ENCODE results near the gene TXNDC2.
"Not testable (repeated sequence)": the region's sequence is repeated elsewhere in the genome, so short reads cannot be mapped to it uniquely, and the experiment has no call there.

Gene TXNDC2

GRCh38 chr18:9890957-9891356 lies 5.2 kb downstream of the TXNDC2 start:
- Mint-ChIP-seq H3K36me3 (no peaks in the 10 kb centered on the region), H3K4me3 (no peak overlapping the region), H3K9me3 (no peaks in the 10 kb centered on the region), H3K27me3 (no peaks in the 10 kb centered on the region), H3K27ac (no peak overlapping the region), H3K4me1 (no peaks in the 10 kb centered on the region)

DNA sequence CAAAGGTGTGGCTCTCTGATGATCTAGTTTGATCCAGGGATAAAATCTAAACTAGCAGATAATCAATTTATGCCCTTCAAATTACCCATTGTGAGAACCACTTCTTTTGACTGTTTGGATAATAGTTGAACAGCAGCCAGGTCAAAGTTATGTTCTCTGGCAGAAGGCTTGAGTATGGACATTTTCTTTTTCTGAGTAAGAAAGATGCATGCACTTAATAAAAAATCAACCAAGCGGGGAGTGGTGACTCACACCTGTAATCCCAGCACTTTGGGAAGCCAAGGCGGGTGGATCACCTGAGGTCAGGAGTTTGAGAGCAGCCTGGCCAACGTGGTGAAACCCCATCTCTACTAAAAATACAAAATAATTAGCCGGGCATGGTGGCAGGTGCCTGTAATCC lies 5.7 kb downstream of the TXNDC2 start:
- not testable (repeated sequence) for H3K27ac Mint-ChIP-seq, H3K4me1 Mint-ChIP-seq, H3K36me3 Mint-ChIP-seq, H3K4me3 Mint-ChIP-seq, H3K27me3 Mint-ChIP-seq, H3K9me3 Mint-ChIP-seq

- H3K4me3 Mint-ChIP-seq, result no peak overlapping the region
- no peaks in the 10 kb centered on the region for H3K4me1 Mint-ChIP-seq
- no peak overlapping the region for H3K27ac Mint-ChIP-seq
- no peaks in the 10 kb centered on the region for H3K9me3 Mint-ChIP-seq
- no peaks in the 10 kb centered on the region for H3K27me3 Mint-ChIP-seq
- no peaks in the 10 kb centered on the region for H3K36me3 Mint-ChIP-seq
Measured at GRCh38 chr18:9894454-9895068, 8.8 kb downstream of the TXNDC2 start.

DNA sequence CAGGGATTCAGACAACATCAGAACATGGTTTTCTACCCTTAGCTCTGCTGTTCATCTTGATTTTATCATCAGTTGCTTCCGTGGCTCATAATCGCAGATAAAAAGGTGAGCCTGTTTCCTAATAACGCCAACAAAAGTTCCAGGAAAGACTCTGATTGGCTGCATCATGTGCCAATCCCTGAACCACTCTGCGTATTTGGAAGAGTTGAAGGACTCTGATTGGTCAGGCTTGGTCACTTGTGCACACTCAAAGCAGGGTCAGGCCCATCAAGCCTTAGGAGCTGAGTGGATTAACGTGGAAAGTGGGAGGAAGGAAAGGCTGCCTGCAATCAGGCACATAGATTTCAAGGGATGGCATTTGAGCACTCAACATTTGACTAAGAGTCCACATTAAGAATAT lies 11.4 kb downstream of the TXNDC2 start:
- Mint-ChIP-seq H3K27ac (no peak overlapping the region), H3K4me1 (no peaks in the 10 kb centered on the region), H3K4me3 (no peak overlapping the region), H3K9me3 (no peaks in the 10 kb centered on the region), H3K36me3 (no peaks in the 10 kb centered on the region), H3K27me3 (no peaks in the 10 kb centered on the region)

DNA sequence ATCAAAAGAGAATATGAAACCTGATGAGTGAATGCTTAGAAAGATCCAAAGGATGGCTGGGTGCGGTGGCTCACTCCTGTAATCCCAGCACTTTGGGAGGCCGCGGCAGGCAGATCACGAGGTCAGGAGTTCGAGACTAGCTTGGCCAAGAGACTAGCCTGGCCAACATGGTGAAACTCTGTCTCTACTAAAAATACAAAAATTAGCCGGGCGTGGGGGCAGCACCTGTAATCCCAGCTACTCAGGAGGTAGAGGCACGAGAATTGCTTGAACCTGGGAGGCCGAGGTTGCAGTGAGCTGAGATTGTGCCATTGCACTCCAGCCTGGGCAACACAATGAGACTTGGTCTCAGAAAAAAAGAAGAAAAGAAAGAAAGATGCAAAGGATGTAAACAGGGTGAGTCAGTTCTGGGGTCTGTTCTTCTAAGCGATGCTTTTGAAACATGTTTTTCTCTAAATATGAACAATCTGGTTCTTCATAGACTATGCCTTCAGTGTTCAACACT lies 12.1 kb downstream of the TXNDC2 start:
- not testable (repeated sequence) for H3K27me3 Mint-ChIP-seq, H3K9me3 Mint-ChIP-seq, H3K4me3 Mint-ChIP-seq, H3K36me3 Mint-ChIP-seq, H3K27ac Mint-ChIP-seq, H3K4me1 Mint-ChIP-seq

GRCh38 chr18:9898792-9899549 lies 13.2 kb downstream of the TXNDC2 start:
- Mint-ChIP-seq H3K27me3 (no peaks in the 10 kb centered on the region), H3K9me3 (no peaks in the 10 kb centered on the region), H3K4me1 (no peaks in the 10 kb centered on the region), H3K27ac (no peak overlapping the region), H3K4me3 (no peak overlapping the region), H3K36me3 (no peaks in the 10 kb centered on the region)

- H3K36me3 Mint-ChIP-seq, H3K9me3 Mint-ChIP-seq, H3K4me1 Mint-ChIP-seq, H3K27ac Mint-ChIP-seq, H3K4me3 Mint-ChIP-seq, H3K27me3 Mint-ChIP-seq: not testable (repeated sequence)
Measured at GRCh38 chr18:9899550-9899930, 13.8 kb downstream of the TXNDC2 start.

GRCh38 chr18:9900699-9901098 lies 14.9 kb downstream of the TXNDC2 start:
- Mint-ChIP-seq H3K4me1 (no peaks in the 10 kb centered on the region), H3K27ac (no peak overlapping the region), H3K9me3 (no peaks in the 10 kb centered on the region), H3K36me3 (no peaks in the 10 kb centered on the region), H3K4me3 (no peak overlapping the region), H3K27me3 (peaks cover 3% of the 10 kb centered on the region)

GRCh38 chr18:9901377-9901776 lies 15.6 kb downstream of the TXNDC2 start:
- no peaks in the 10 kb centered on the region for H3K4me1 Mint-ChIP-seq
- H3K9me3 Mint-ChIP-seq, result no peaks in the 10 kb centered on the region
- no peak overlapping the region for H3K4me3 Mint-ChIP-seq
- H3K27ac Mint-ChIP-seq, result no peak overlapping the region
- H3K27me3 Mint-ChIP-seq, result peaks cover 3% of the 10 kb centered on the region
- no peaks in the 10 kb centered on the region for H3K36me3 Mint-ChIP-seq

GRCh38 chr18:9902264-9902663 lies 16.5 kb downstream of the TXNDC2 start:
- H3K27ac Mint-ChIP-seq, H3K4me1 Mint-ChIP-seq, H3K9me3 Mint-ChIP-seq, H3K36me3 Mint-ChIP-seq, H3K4me3 Mint-ChIP-seq, H3K27me3 Mint-ChIP-seq: not testable (repeated sequence)

DNA sequence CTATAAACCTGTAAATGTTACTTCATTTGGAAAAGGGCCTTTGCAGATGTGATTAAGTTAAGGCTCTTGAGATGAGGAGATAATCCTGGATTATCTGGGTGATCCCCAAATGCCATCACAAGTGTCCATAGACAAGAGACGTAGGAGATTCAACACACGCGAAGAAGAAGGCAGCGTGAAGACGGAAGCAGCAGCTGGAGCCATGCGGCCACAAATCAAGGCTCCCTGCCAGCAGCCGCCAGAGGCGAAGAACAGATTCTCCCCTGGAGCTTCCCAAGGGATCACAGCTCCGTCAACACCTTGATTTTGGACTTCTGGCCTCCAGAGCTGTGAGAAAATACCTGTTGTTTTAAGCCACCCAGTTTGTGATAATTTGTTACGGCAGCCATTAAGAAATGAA lies 17.1 kb downstream of the TXNDC2 start:
- H3K9me3 Mint-ChIP-seq, result no peaks in the 10 kb centered on the region
- no peaks in the 10 kb centered on the region for H3K4me1 Mint-ChIP-seq
- H3K27me3 Mint-ChIP-seq, result peaks cover 6% of the 10 kb centered on the region
- no peak overlapping the region for H3K4me3 Mint-ChIP-seq
- H3K27ac Mint-ChIP-seq, result no peak overlapping the region
- no peaks in the 10 kb centered on the region for H3K36me3 Mint-ChIP-seq

DNA sequence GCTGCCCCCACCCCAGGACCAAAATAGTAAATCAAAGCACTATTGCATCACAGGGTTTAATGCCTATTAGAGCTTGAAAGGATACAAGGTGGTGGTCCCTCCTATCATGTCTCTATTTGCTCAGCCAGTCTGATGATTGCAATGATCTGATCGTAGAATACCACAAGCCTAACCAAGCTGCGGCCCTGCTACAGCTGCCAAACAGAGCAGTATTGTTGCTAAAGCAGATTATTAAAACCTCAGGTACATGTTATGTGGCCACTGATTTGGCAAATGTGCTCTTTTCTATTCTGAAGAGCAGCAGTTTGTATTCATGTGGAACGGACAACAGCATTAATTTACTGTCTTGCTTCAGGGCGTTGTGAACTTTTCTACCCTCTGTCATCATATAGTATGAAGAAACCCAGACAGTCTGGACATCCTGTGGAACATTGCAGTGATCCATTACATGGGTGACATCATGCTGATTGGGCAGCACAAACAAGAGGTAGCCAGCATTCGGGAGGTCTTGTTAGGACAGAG lies 19.7 kb downstream of the TXNDC2 start:
- H3K4me1 Mint-ChIP-seq, result no peaks in the 10 kb centered on the region
- H3K4me3 Mint-ChIP-seq, result no peak overlapping the region
- no peak overlapping the region for H3K27ac Mint-ChIP-seq
- no peaks in the 10 kb centered on the region for H3K36me3 Mint-ChIP-seq
- peaks cover 6% of the 10 kb centered on the region for H3K27me3 Mint-ChIP-seq
- no peaks in the 10 kb centered on the region for H3K9me3 Mint-ChIP-seq

DNA sequence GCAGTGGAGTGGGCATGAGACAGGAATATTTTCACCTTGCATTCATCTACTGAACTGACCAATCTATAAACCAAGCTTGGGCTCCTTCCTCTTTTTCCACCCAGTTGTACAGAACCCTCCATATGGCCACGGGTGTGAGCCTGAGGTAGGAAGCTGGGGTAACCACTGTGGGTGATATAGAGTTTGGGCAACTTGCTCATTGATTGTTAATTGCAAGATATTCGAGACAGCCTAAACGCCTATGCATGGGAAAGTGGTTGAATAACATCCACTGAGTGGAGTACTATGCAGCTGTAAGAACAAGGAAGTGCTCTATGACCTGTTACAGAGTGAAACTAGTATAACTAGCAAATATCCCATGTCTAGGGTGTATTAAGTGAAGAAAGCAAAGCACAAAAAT lies 20.7 kb downstream of the TXNDC2 start:
- H3K4me1 Mint-ChIP-seq, result no peaks in the 10 kb centered on the region

GRCh38 chr18:9907867-9908266 lies 22.1 kb downstream of the TXNDC2 start:
- H3K9me3 Mint-ChIP-seq, result no peaks in the 10 kb centered on the region

More for the DNA sequence above, 20.7 kb downstream of the TXNDC2 start:
- Mint-ChIP-seq H3K4me3 (no peak overlapping the region), H3K27me3 (peaks cover 6% of the 10 kb centered on the region), H3K9me3 (no peaks in the 10 kb centered on the region), H3K27ac (no peak overlapping the region), H3K36me3 (no peaks in the 10 kb centered on the region)

DNA sequence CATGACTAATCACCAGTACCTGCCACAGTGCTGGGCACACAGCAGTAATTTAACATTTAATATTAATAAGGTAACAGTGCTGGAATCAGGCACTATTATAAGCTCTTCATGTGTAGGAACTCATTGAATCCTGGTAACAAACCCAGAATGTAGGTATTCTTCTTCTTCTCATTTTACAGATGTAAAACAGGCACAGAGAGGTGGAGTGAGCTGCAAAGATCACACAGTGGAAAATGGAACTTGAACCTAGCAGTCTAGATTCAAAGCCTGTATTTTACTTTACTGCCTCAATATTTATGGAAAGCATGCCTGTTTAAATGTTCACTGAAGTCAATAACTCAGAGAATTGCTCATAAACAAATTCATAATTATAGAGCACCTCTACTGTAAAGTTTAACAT lies 24.3 kb downstream of the TXNDC2 start:
- Mint-ChIP-seq H3K27me3 (peaks cover 3% of the 10 kb centered on the region), H3K27ac (no peak overlapping the region), H3K36me3 (no peaks in the 10 kb centered on the region), H3K4me3 (no peak overlapping the region), H3K9me3 (no peaks in the 10 kb centered on the region), H3K4me1 (peaks cover 11% of the 10 kb centered on the region)

More at GRCh38 chr18:9907867-9908266, 22.1 kb downstream of the TXNDC2 start:
- Mint-ChIP-seq H3K36me3 (no peaks in the 10 kb centered on the region), H3K27me3 (peaks cover 6% of the 10 kb centered on the region), H3K4me3 (no peak overlapping the region), H3K27ac (no peak overlapping the region), H3K4me1 (peaks cover 2% of the 10 kb centered on the region)

DNA sequence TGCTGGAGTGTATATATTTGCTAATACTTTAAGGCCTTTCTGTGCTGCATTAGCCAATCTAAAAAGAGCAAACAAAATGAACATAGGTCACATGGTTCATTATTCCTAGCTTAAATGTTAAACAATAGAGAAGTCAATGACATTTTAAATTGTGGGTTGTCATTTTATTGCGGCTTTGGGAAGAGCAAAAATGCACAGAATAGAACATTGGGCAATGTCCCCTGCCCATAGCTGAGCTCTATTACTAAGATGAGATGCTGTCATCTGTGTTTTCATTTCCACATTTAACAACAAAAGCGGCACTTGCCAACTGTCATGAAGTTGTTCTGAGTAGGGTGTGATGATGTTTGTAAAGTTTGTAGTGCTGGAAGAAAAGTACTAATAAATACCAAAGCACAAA lies 24.9 kb downstream of the TXNDC2 start:
- Mint-ChIP-seq H3K27me3 (peaks cover 3% of the 10 kb centered on the region), H3K4me3 (no peak overlapping the region), H3K36me3 (no peaks in the 10 kb centered on the region), H3K4me1 (peaks cover 16% of the 10 kb centered on the region), H3K9me3 (no peaks in the 10 kb centered on the region), H3K27ac (no peak overlapping the region)

All from activated naive CD4-positive, alpha-beta T cell treated with anti-CD3 and anti-CD28 coated beads, Interleukin-2, amount 50 U/mL, for 24 hours (primary cell).